CD4-positive, alpha-beta T cell treated with Interleukin-2 at 100 ng/mL for 4 hours (primary cell): Measurements from ENCODE around the gene CDC5L.
"Not testable (repeated sequence)": the region's sequence is repeated elsewhere in the genome, so short reads cannot be mapped to it uniquely, and the experiment has no call there.

Source experiments
- DNase-seq: peaks from one replicate; pipeline ENCODE4 v3.0.0-alpha.2; 2020; ENCODE audit warnings: low spot score

CDC5L gene

GRCh38 chr6:44415449-44415848 lies 27.9 kb downstream of the CDC5L start:
- no peak for DNase-seq

DNA sequence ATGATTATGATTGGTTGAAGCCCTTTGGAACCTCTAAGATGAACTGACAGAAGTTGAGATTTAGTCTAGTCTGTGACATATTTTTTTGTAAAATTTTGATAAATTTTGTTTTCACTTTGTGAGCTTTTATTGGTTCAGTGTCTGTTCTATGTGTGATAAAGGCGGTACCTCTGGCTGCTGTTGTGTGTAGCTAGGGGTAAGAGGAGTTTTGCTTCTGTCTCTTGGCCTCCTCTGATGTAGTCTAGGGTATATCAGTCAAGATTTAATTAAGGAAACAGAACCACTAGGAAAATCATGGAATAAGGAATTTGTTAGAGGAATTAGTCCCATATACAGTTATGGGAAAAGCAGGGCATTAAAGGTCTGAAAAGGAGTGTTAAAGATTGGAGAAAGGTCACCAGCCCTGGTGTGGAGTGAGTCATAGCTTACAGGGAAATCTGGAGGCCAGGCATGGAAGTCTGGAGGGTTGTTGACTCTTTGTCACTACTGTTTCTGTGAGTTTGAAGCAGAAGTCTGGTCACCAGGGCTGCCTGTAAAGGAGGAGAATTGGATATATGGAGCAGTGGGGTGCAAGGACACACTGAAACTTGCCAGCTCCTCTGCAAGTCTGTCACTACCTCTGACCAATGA lies 28.5 kb downstream of the CDC5L start:
- no peak for DNase-seq

DNA sequence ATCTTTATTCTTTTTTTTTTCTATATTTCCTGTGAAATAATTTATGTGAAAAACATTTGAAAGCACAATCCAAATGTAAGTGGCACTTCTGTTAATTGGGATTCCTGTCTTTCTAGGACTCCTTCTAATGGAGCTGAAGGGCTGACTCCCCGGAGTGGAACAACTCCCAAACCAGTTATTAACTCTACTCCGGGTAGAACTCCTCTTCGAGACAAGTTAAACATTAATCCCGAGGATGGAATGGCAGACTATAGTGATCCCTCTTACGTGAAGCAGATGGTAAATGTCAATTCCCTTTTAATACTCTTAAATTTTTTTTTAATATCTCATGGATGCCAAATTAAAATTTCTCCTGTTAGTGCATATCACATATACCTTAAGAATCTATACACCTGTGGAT lies 35.0 kb downstream of the CDC5L start:
- DNase-seq = no peak

- DNase-seq = no peak
These were observed 35.8 kb downstream of the CDC5L start for GRCh38 chr6:44423306-44423705.

GRCh38 chr6:44425951-44426350 lies 38.4 kb downstream of the CDC5L start:
- no peak for DNase-seq

DNA sequence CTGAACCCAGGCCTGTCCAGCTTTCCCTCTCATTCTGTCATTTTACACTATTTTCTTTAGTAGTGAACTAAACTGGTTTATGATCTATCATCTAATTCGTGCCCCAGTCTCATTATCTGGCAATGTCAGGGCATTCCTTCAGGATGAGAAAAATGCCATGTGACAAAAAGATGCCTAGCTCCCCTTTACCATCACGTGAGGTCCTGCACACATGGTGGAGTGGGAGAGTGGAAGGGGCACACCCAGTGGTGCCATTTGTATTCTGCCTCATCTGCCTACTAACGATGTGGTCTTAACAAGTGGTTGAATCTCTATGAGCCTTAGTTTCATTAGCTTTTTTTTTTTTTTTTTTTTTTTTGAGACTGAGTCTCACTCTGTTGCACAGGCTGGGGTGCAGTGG lies 41.2 kb downstream of the CDC5L start:
- DNase-seq = no peak

GRCh38 chr6:44430326-44430725 lies 42.8 kb downstream of the CDC5L start:
- no peak for DNase-seq

GRCh38 chr6:44431118-44431725 lies 43.7 kb downstream of the CDC5L start:
- peak; percentile 52 for DNase-seq

DNA sequence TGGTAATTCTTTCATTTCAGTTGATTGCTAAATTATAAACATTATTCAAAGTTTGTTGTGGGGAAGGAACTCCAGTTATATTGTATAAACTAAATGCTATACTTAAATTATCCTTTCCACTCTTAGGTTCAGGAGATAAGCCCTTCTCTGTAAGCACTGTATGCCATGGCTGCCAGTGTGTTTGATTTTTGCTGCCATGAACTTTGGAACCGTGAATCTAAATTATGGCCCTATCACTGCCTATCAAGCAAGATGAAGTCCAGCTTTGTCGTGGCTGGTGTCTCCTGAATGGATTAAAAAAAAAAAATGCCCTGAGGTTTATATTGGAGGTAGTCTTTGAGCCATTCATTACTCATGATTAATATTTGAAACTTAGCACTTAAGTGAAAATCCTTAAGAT lies 44.7 kb downstream of the CDC5L start:
- DNase-seq = no peak

- DNase-seq = no peak
These were observed 45.2 kb downstream of the CDC5L start for GRCh38 chr6:44432726-44433125.

DNA sequence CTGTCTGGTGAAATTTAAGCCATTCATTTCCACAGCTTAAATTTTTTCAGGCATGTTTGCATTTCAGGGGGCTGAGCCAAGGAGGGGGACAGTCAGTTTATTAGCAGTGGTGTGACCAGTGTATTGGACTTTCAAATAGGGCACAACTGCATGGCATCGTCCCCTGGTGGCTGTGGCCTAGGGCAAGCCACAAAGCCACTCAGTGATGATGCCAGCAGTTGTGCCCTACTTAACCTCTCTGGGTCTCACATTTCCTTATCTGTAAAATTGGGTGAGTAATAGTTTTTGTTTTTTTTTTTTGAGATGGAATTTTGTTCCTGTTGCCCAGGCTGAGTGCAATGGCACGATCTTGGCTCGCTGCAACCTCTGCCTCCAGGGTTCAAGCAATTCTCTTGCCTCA lies 48.0 kb downstream of the CDC5L start:
- no peak for DNase-seq

DNA sequence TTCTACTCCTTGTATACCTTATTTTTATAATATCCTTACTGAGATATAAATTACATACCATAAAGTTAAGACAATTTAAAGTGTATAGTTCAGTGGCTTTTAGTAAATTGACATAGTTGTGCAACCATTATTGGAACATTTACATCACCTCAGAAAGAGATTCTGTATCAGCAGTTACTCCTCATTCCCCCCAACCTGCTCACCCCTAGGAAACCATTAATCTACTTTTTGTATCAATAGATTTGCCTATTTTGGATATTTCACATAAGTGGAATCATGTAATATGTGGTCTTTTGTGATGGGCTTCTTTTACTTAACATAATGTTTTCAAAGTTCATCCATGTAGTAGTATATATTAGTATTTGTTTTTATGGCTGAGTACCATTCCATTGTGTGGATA lies 51.3 kb downstream of the CDC5L start:
- DNase-seq = no peak

DNA sequence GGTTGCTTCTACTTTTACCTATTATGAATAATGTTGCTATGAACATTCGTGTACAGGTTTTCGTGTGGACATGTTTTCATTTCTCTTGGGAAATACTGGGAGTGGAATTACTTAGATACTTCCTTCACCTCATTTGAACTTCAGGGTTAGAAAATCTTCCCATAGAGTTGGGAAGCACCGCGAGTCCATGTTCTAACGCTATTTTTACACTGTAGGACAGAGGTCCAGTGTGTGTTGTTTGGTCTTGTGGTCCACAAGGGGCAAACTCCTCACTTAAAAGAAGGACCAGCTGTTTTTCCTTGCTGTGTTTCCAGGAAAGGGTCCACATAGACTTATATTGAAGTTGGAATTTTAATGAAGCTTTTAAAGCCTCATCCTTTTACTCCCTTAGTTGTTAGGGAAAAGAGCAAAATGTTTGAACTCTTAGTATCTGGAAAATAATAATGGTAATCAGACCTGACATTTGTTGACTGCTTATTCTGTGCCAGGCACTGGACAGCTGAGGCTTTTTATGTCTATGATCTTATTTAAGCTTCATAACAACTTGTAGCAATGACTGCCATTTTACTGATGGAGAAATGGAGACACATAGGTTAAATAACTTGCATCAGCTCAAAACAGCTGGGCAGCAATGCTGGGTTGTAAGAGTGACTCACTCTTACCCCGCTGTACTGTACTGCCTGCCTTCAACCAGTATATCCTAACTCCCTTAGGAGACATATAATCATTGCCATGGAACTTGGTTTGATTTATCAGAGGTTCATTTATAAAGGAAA lies 52.0 kb downstream of the CDC5L start:
- no peak for DNase-seq

- DNase-seq = no peak
These were observed 53.8 kb downstream of the CDC5L start for GRCh38 chr6:44441091-44441855.

- no peak for DNase-seq
These were observed 54.7 kb downstream of the CDC5L start for GRCh38 chr6:44442236-44442635.

- DNase-seq = no peak
These were observed 55.4 kb downstream of the CDC5L start for GRCh38 chr6:44442833-44443444.

DNA sequence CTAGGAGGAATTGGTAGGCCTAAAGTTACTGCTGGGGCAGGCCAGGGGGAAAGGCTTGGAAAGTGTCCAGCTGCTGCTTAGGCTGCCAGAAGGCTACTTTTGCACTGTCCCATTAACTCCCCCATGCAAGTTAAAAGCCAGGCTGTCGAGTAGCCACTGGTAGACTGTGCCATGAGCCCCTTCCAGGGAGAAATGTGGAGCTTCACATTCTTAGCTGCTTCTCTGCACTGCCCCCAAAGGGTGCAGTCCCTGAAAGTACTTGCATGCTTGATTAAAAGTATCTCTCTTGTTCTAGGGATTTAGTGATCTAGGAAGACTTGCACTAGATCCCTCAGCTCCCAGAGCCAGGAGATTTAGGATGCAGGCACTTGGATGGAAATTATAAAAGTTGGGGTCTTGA lies 57.3 kb downstream of the CDC5L start:
- no peak for DNase-seq

GRCh38 chr6:44446626-44447300 lies 59.3 kb downstream of the CDC5L start:
- DNase-seq = no peak

- DNase-seq = not testable (repeated sequence)
These were observed 61.7 kb downstream of the CDC5L start for GRCh38 chr6:44449181-44449580.

DNA sequence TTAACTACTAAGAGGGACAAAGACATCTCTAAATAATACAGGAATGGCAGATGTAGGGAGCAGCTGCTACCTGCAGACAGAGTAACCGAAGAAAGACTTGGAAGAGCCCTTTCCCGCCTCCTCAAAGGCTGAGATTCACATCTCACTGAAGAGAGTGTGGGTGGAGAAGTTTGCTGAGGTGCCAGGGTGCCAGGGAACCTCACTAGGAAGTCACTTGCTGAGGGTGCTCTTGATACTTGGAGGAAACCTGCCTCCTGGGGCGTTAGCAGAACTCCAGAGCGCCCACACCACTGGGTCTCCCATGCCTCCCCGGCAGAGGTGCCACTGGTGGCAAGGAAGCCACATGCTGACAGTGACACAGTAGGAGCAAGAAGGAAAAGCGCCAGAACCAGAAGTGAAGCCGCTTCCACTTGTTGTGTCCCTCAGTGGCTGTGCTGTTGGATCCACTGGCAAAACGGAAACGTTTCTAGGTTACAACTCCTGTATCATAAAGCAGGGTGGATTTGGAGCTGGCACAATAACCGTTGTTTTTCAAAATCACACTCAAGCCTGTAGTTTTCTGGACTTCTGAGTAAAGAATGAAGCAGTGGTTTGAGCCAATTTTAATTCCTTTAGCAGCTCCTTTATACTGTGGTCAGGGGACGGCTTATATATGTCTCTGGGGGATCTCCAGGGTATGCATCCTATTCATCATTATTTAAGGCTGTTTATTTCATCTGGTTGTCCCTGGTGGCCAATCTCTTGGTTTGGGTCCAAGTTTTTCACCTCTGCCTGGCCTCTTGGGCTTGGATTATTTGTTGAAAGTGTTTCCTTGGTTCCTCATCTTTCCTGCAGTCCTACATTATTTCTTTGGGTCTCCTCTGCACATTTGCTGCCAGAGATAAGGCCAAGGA lies 64.5 kb downstream of the CDC5L start:
- no peak for DNase-seq

DNA sequence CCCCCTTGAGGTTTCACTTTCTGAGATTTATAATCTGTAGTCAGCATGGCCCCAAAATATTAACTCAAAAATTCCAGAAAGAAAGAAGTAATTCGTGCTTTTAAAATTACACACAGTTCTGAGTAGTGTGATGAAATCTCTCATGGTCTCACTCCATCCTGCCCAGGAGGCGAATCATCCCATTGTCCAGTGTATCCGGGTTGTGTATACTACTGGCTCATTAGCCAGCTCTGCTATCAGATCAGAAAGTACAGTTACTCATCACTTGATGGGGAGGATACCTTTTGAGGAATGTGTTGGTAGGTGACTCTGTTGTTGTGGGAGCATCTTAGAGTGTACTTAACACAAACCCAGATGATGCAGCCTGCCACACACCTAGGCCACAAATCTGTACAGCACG lies 65.2 kb downstream of the CDC5L start:
- DNase-seq = no peak
